Stimulated activated CD8-positive, alpha-beta memory T cell treated with anti-CD3 and anti-CD28 coated beads, Interleukin-15, amount 100 ng/mL, for 1 hour (primary cell): ENCODE data around the gene CRK.
"Not testable (repeated sequence)": the region's sequence is repeated elsewhere in the genome, so short reads cannot be mapped to it uniquely, and the experiment has no call there.

Source experiments
- DNase-seq: peaks from one replicate; pipeline ENCODE4 v3.0.0-alpha.2; 2020; ENCODE audit warnings: low read depth

CRK gene

DNA sequence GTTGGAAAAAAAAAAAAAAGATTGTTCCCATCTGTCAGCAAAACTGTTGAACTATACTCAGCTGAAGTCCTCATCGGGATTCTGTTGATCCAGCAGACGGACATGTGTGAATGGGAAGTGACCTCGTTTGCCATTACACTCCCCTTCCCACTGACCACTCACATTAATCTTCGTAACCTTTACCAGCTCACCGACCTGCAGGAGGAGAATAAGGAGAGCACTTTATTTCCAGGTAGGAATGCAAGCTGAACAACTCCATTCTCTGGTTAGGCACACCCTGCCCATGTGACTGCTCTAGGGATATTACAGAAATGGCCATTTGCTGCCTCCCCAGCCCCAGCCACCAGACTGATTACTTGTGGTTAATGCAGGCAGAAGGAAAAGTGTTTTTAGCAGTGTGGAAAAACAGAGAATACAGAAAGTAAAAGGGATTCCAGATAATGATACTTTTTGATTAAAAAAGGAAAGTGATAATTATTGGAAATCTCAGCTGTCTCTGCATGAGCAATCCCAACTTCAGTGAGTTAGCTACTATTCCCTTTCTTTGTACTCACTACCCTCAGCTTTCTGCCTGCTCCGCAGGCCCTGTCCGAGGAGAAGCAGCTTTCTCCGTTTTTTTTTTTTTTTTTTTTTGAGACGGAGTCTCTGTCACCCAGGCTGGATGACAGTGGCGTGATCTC is 32.4 kb downstream of the CRK start:
- DNase-seq, result no peak

DNA sequence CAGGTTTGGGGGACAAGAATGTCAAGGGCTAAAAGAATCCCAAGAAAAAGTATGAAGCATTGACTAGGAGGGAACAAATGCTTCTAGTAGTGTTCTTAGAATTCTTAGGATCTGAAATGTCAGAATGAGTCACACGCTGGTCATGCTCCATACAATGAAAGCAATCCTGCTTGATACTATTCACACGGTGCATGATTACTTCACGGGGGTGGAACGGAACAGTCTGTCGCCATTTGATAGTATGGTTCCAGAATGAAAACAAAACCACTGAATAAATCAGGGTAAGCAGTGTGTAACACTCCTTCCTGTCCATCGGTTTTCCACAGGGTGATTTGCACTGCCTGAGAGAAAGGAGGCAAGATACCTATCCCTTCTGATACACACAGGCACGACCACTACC is 33.1 kb downstream of the CRK start:
- no peak for DNase-seq

DNA sequence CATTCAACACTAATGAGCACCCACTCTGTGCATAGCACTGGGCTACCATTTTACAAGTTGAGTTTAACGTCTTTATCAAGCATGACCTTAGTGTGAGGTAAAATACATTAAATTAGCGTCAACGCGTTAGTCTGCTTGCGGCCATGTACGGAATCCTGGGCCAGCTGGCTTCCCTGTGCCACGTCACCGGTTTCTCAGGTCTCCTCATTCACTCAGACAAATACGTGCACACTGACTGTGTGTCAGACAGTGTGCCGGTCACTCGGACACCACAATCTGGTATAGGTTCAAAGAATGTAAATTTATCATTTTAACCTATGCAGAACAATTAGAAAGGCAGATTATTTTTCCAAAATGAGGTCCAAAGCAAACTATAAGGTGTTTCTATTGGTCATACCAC is 34.6 kb downstream of the CRK start:
- no peak for DNase-seq

DNA sequence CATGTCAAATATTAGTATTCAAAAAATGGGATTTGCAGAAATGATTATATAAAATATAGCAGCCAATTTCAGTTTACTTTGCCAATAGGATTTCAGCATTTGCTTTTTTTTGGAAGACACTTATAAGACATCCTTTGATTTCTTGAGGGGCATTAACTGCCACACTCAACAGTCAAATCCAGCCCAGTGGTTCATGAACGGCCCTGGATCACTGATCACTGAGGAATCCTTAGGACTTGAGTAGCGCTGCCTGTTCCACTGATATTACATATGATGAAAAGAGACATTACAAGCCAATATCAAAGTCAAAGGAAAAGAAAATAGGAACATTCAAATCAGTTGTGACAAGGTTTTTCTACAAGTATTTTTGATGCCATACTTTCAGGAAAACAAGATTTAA is 35.1 kb downstream of the CRK start:
- no peak for DNase-seq

DNA sequence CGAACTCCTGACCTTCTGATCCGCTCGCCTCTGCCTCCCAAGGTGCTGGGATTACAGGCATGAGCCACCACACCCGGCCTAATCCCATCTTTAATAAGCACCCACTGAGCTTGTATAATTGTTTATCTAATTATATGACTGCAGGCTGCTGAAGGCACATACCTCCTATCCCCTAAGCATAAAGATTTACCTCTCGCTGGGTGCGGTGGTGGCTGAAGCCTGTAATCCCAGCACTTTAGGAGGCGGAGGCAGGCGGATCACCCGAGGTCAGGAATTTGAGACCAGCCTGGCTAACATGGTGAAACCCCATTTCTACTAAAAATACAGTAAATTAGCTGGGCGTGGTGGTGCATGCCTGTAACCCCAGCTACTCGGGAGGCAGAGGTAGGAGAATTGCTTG is 35.9 kb downstream of the CRK start:
- DNase-seq, result no peak

DNA sequence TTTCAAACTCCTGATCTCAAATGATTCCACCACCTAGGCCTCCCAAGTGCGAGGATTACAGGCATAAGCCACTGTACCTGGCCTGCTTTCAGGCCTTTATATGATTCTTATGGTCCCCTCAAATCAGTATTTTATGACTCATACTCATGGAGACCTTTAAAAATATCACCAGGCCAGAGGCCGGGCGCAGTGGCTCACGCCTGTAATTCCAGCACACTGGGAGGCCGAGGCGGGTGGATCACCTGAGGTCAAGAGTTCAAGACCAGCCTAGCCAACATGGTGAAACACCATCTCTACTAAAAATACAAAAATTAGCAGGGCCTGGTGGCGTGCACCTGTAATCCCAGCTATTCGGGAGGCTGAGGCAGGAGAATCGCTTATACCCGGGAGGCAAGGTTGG is 37.6 kb downstream of the CRK start:
- DNase-seq, result not testable (repeated sequence)

DNA sequence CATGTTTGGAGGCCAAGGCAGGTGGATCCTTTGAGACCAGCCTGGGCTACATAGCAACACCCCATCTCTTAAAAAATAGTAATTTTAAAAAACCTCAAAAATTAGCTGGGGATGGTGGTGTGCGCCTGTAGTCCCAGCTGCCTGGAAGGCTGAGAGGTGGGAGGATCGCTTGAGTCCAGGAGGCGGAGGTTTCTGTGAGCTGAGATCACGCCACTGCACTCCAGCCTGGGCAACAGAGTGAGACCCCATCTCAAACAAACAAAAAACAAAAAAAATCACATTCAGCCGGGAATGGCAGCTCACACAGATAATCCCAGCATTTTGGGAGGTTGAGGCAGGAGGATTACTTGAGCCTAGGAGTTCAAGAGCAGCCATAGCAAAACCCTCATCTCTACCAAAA is 39.6 kb downstream of the CRK start:
- no peak for DNase-seq

DNA sequence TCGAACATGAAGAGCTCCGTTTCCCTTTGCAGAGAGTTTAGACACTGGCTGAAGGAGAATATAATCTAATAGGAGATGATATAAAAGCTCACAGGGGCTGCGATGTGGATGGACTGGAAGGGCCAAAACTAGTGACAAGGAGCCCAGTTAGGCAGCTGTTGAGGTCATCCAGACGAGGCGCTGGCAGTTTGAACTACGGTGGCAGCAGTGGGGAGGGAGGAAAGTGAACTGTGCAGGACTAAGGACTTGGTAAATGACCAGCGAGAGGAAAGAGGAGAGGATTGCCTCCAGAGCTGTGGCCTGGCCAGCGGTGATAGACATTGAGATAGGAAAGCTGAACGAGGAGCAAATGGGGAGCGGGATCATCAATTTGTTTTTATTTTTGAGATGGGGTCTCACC is 41.4 kb downstream of the CRK start:
- DNase-seq, result no peak

DNA sequence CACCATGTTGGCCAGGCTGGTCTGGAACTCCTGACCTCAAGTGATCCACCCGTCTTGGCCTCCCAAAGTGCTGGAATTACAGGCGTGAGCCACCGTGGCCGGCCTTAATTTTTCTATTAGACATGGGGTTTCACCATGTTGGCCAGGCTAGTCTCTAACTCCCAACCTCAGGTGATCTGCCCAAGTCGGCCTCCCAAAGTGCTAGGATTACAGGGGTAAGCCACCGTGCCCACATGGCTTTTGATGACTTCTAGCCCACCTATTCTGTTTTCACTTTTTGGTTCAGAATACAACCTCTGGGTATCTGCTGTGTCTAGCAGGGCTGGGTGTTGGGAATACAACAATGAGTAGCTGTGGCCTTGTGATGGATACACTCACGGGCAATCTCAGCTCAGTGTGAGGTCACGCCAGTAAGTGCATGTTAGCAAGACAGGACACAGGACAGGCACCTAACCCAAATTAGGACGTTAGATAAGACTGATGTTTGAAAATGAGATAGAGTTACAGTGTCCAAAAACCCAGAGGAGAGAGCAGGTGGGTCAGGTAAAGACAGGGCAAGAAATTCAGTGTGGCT is 41.9 kb downstream of the CRK start:
- DNase-seq, result no peak

DNA sequence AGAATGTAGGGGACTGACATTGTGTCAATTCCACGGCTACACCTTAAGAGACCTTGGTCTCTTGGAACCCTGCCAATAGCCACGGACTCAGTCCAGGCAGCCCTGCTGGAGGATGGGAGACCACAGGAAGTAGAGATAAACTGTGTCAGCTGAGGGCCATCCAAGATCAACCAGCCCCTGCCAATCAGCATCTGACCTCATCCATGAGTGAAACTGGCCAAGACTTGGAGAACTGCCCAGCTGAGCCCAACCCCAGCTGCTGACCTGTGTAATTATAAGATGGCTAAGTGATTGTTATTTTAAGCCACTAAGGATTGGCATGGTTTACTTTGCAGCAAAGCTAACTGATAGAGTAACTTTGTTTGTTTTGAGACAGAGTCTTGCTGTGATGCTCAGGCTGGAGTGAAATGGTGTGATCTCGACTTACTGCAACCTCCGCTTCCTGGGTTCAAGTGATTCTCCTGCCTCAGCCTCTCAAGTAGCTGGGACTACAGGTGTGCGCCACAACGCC is 42.7 kb downstream of the CRK start:
- DNase-seq, result no peak

DNA sequence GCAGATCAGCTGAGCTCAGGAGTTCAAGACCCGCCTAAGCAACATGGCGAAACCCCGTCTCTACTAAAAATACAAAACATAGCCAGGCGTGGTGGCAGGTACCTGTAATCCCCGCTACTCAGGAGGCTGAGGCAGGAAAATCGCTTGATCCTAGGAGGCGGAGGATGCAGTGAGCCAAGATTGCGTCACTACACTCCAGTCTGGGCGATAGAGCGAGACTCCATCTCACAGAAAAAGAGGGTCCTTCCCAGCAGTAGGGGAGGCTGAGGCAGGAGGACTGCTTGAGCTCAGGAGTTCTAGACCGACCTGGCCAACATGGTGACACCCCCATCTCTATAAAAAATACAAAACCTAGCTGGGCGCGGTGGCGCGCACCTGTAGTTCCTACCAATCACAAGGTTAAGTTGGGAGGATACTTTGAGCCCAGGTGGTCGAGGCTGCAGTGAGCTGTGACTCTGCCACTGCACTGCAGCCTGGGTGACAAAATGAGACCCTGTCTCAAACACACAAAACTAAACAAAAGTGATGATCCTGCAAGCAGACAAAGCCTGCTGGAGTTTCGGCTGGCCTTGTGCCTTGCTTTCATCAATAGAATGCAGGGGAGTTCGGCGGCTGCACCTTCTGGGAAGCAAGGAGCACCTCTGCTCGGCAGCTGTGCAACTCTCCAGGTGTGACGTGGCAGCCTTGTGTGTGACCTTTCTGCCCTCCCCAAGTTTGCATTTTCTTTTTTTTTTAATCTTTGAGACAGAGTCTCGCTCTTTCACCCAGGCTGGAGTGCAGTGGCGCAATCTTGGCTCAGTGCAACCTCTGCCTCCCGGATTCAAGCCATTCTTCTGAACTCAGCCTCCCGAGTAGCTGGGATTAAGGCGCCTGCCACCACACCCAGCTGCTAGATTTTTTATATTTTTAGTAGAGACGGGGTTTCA is 43.6 kb downstream of the CRK start:
- no peak for DNase-seq

DNA sequence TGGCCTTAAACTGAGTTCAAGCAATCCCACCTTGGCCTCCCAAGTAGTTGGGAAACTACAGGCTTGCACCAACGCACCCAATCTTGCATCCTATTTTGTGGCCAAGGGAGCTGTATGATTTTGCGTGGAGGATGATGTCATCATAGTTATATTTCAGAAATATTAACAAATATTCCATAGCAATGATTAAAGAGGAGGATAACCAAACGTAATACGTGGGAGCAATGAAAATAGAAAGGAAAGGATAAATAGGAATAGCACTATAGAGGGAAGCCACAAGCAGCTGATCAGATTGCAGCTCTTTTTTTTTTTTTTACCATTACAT is 53.8 kb downstream of the CRK start:
- DNase-seq, result no peak

DNA sequence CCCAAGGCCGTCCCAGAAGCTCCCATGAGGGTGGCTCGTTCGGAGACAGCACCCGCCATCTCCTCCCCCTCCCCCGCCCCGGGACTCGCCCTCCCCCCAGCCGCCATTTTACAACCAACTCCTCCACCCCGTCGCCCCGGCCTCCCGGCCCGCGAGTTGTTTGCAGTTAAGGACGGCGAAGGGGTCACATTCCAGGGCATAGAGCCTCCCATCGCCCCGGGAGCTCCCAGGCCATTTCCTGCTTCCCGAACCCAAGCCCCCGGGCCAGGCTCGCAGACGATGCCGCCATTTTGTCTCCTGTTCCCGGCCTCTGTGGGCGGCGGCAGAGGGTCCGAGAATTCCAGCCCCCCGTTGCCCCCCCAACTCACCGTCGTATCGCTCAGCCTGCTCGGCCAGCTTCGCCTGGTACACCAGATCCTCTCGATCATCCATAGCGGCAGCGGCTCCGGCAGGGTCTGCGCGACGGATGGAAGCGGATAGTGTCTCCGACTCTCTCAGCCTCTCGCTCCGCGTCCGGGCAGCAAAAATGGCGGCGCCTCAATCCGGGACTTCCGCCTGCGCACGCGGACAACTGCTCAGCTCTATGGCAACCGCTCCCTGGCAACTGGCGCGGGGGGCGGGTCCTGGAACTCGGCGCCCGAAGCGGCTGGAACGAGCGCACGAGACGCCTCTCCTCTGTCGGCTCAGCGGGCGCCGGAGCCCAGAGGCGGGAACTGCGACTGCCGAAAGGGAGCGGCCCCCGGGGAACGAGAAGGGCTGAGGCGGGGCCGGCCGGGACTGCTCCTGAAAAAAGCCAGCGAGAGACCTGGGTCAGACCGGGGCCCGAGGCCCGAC is 56.1 kb downstream of the CRK start, which contains the start of gene YWHAE:
Gene YWHAE (minus strand): TSS at position 544 of the 834 bp plus-strand sequence. CDS start 112 bp downstream, at position 432.
- DNase-seq, result peak; percentile 95

DNA sequence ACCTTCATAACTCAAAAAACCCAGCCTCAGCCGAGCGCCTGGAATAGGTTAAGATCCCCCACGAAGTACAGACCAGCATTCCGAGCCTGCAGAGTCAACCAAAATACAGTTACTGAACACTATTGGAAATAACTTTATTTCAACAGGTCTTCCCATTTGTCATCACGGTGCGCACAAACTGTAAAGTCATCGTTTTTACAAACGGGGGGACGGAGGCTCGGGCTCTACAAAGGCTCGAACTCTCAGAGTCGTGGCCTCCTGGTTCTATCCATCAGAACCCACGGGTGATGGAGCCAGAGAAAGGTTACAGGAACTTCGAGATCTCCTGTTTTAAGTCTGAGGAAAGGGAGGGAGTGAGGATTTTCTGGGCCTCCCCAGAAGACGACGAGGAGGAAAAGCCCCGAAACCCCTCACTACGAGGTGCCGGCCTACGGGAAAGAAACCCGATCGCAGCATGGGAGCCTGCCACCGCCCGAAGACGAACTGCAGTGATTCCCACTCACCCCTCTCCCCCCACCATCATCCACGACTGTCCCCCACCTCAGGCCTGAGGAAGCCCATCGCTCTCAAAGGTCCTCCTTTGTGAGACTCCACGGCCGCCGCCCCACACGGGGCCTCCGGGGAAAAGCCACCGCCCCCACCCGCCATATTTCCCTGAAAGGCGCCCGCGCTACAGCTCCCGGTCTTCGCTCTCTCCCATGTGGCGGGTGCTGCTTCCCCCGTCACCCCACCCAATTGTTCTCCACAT is 56.9 kb downstream of the CRK start:
- peak; percentile 27 for DNase-seq

DNA sequence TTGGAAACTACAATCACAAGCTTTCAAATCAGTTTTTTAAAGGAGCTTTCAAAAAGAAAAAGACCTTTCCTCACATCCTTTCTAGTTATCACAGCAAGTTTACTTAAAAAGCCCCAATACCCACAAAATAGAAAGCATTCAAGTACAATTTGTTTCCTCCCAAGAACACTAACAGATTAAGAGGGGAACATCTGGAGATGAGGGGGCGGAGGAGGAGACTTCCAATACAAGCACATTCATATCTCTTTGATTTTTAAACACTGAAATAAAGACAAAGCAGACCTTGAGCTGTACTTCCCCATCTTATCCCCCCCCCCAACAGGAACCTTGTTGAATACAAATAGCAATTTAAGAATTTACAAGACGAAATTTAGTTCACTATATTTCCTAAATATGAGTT is 58.0 kb downstream of the CRK start:
- no peak for DNase-seq

DNA sequence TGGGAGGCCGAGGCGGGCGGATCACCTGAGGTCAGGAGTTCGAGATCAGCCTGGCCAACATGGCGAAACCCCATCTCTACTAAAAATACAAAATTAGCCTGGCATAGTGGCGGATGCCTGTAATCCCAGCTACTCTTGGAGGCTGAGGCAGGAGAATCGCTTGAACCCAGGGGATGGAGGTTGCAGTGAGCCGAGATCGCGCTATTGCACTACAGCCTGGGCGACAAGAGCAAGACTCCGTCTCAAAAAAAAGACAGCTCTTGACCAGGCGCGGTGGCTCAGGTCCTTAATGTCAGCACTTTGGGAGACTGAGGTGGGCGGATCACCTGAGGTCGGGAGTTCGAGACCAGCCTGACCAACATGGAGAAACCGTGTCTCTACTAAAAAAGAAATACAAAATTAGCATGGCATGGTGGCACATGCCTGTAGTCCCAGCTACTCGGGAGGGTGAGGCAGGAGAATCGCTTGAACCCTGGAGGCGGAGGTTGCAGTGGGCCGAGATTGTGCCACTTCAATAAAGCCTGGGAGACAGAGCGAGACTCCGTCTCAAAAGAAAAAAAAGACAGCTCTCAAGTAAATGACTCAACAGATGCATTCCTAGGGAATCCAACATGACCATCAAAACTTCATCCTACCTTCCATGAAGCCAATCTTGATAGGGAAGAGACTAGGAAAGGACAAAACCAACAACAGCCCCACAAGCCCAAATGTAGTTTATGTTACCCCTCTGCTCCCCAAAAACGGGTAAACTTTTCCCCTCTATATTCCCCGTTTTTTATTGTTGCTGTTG is 60.0 kb downstream of the CRK start:
- not testable (repeated sequence) for DNase-seq

DNA sequence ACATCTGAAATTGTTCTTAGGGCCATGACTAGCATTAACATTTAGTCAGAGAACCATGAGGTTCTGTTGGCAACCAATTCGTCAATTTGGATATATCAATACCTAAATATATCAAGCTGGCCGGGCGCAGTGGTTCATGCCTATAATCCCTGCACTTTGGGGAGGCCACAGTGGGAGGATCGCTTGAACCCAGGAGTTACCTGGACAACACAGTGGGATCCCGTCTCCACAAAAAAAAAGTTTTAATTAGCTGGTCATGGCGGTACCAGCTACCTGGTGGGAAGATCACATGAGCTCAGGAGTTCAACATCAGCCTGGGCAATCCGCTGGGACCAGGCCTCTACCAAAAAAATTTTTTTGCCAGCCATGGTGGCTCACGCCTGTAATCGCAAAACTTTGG is 64.5 kb downstream of the CRK start:
- no peak for DNase-seq

DNA sequence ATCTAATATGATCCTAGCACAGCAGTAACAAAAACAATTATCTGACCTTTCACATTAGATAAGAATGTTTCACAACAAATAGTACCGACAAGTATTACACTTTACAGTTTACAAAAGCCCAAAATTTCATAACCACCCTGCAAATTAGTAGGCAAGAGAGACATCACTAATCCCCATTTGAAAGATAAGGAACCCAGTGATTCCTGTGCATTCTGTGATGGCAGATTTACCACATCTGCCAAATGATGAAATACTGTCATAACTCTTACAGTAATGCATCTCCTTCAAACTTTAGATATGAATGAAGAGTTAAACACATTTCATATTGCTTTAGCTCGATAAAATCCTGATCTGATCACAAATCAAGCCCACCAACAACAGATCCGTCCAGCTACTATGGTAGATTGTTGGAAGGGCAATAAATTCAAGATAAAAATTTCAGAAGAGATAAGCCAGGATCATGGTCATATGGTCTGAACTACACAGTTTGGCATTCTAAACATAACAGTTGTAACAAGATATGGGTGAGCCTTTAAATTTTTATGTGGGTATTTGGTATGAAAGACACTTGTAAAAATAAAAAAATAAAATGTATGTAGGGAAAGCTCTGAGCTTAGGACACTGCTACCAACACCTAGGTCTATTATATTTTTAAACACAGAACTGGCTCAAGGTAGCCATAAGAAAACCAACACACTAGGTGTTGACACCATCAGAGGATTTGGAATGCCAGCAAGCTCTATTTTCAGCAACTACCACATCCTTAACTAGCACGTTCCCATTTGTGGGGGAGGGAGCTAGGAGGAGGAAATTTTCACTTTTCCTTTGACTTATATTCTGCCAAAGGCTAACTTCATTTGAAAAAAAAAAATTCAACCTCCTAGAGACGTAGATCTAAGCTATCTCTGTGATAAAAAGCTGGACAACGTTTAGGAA is 65.3 kb downstream of the CRK start:
- no peak for DNase-seq

DNA sequence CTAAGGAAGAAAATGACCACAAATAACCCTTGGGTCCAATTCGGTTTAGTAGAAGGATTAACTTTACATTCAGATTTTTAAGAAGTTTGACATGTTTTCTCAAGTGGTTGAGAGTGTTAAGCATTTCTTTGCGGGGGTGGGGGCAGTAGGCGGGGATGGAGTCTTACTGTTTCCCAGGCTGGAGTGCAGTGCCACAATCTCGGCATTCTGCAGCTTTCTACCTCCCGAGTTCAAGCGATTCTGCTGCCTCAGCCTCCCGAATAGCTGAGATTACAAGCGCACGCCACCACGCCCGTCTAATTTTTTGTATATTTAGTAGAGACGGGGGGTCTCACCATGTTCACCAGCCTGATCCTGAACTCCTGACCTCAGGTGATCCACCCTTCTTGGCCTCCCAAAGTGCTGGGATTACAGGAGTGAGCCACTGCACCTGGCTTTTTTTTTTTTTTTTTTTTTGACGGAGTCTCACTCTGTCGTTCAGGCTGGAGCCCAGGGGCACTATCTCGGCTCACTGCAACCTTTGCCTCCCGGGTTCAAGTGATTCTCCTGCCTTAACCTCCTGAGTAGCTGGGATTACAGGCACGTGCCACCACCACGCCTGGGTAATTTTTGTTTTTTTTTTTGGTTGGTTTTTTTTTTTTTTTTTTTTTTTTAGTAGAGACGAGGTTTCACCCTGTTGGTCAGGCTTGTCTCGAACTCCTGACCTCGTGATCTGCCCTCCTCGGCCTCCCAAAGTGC is 68.4 kb downstream of the CRK start:
- DNase-seq, result not testable (repeated sequence)
